ENCODE data around the gene VPS35.

GRCh38 chr16:46719528-46719927 is 30.6 kb upstream of the VPS35 start:
- no peak for TF ChIP-seq CTCF (IDR thresholded peaks at IDR 0.05)
- TF ChIP-seq POLR2A (IDR thresholded peaks at IDR 0.05) = no peak

All from vagina (tissue), 2 donors.